ENCODE data around the gene POU2AF1. TPM values are rescaled to one million over a fixed set of nuclear protein-coding genes. Genes with fewer than 3 reads are reported as not detected.
"Not testable (repeated sequence)": the region's sequence is repeated elsewhere in the genome, so short reads cannot be mapped to it uniquely, and the experiment has no call there.

Gene POU2AF1
- total RNA-seq, 1 donor from 2014 or later: 9.3 TPM

DNA sequence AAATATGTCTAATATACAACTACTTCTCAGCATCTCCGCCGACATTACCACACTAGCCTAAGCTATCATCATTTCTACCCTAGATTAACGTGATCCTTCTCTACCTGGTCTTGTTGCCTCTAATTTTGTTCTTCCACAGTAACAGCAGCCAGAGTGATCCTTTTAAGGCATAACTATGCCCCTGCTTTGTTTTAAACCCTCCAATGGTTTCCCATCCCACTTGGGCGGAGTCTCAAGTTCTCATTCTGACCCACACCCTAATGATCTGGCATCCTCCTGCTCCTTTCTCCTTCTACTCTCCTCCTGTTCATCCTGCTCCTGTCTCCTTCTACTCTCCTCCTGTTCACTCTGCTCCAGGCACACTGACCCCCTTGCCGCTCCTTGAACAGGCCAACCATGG lies 31.9 kb upstream of the POU2AF1 start:
- intact Hi-C loops (cut with micrococcal nuclease): no loop called here

DNA sequence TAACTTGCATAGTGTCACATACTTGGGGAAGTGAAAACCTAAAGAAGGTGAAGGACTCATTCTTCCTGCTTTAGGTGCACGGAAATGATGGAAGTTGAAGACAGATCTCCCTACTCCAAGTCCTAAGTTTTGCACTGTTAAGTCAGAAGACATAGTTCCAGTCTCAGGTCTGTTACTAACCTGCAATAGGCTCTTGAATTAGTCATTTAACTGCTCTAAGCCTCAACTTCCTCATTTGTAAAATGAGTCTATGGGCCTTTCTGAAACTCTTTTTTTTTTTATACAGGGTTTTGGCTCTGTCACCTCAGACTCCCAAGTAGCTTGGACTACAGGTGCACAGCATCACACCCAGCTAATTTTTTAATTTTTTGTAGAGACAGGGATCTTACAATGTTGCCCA lies 30.8 kb upstream of the POU2AF1 start:
- intact Hi-C loops (cut with micrococcal nuclease): no loop called here

DNA sequence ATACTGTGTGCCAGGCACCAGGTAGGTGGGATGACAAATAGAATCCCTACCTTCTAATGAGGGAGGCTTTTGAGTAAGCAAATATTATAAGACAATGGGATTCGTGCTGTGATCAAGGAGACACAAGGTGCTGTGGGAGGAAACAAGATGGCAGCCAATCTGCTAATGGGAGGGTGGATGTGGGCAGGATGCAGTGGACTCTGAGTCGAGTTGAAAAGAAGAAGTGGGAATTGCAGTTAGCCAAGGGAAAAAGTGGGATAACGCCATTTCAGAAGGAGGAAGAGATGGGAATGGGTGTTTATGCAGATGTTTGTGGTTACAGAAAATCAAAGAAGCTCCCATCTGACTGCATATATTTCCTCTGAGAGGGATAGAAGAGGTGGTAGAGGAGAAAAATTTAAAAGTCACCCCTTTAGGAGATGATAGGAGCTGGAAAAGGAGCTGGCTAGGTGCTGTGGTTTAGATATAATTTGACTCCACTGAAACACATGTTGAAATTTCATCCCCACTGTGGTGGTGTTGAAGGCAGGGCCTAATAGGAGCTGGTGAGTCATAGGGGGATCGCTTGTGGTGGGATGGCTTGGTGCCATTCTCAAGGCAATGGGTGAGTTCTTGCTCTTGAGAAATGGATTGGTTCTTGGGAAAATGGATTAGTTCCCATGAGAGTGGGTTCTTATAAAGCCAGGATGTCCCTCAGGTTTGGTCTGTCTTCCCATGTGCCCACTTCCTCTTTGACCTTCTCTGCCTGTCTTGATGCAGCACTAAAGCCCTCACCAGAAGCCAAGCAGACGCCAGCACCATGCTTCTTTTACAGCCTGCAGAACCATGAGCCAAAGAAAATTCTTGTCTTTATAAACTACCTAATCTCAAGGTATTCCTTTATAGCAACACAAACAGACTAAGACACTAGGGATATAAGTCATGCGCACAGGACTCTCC lies 30.0 kb upstream of the POU2AF1 start:
- intact Hi-C loops (cut with micrococcal nuclease): no loop called here

DNA sequence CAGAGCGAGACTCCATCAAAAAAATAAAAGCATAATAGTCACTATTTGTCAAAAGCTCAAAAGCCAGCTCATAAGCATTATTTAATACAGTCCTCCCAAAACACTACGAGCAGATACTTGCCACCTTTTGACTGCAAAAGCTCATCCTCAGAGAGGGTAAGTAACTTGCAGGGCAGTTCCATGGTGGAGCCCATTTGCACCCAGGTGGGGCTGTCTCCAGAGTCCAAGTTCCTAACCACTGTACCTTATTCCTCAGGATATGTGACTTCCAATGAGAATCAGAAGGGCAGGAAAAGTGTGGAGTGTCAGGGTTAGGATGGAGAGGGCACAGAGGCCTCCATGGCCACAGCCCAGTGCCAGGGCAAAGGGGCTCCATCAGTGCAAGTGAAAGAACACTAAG lies 28.6 kb upstream of the POU2AF1 start:
- intact Hi-C loops (cut with micrococcal nuclease): no loop called here

DNA sequence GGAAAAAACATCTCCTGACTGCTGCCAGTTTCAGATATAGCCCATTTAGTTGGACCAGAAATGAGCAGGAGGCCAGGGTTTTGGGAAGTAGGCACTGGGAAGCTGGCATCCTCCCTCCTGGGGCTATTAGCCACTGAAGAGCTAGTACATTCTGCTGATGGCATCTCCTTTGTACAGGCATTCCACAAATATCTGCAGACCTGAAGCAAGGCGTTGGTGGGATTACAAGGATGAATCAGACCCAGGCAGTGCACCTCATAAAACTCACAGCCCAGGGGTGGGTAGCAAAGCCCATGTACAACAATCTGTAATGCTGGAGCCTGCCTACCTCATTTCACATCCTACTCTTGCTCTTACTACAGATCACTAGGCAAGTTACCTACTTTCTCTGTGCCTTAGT lies 27.5 kb upstream of the POU2AF1 start:
- intact Hi-C loops (cut with micrococcal nuclease): no loop called here

DNA sequence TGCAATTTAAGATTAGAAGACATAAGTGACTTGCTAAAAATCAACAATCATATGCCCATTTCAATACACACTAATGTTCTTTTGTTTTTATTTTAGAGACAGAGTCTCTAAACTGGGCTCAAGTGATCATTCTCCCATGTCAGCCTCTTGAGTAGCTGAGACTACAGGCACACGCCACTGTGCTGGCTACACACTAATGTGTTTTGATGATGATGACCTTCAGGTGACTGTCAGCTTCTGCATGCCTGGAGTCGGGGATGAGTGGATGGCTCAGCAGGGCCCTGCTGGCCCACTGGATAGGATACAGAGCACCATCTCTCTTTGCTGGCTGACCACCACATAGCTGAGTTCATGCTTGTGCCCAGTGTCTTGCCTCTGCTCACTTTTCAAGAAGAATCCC lies 27.0 kb upstream of the POU2AF1 start:
- intact Hi-C loops (cut with micrococcal nuclease): no loop called here

DNA sequence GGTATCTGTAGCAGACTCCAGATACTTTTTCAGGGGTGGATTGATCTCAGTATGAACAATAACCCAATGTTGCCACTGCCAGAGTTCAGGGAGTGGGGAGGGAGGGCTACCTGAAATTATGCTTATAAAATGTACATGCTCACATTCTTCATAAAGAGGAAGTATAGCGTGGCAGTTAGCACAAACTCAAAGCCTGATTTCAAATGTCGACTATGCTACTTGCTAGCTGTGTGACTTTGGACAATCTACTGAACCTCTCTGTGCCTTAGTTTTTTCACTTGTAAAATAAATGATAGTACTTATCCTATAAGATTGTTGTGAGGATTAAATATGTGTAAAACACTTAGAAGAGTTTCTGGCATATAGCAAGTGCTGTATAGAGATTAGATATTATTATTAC lies 26.5 kb upstream of the POU2AF1 start:
- intact Hi-C loops (cut with micrococcal nuclease): no loop called here

DNA sequence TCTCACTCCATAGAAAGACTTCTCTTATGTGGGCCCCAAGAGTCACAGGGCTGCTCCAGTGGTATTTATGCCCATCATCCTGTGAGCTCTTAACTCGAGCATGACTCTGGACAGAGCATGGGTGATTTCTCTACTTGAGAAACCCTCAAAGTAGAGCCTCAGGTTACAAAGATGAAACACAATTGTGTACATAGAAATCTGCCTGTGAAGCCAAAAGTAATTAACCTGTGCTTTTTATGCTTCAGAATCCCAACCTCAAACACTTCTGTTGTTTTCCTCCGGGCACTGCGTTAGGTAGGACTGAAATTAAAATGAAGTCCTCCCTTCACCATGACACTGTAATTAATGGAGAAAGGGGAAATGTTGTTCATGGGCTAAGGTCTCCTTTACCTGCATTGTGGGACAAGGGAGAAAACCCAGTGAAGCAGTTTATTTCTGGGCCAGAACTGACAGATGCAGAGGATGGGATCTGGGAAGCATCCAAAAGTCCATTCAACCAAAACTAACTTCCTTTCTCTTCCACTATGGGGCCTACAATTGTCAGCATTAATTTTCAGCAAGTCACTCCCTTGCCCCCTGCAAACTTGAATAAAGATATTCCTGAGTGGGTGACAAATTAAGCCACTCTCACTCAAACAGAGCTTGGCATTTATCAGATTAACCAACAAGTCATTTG lies 24.1 kb upstream of the POU2AF1 start:
- intact Hi-C loops (cut with micrococcal nuclease): no loop called here

DNA sequence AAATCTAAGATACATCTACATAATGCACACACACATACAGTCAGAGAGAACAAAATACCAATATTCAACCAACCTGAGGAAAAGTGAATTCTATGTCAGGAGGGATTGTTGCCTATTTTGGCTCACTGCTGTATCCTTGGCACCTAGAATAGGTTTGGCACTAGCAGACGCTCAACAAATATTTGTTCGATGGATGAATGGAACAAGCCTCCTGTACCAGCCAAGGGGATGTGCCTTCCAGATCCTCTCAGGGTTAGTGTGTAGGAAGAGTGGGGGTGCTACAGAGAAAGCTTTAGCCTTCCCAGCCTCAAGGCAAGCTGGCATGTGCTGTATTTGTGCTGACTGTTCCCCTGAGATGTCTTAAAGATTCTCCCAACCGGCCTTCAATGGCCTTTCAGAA lies 23.3 kb upstream of the POU2AF1 start:
- intact Hi-C loops (cut with micrococcal nuclease): no loop called here

DNA sequence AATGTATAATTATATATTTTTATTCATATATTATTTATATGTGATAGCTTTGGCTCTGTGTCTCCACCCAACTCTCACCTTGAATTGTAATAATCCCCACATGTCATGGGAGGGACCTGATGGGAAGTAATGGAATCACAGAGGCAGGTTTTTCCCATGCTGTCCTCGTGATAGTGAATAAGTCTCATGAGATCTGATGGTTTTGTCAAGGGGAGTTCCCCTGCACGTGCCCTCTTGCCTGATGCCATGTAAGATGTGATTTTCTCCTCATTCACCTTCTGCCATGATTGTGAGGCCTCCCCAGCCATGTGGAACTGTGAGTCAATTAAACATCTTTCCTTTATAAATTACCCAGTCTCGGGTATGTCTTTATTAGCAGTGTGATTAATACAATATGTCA lies 22.9 kb upstream of the POU2AF1 start:
- intact Hi-C loops (cut with micrococcal nuclease): not testable (repeated sequence)

DNA sequence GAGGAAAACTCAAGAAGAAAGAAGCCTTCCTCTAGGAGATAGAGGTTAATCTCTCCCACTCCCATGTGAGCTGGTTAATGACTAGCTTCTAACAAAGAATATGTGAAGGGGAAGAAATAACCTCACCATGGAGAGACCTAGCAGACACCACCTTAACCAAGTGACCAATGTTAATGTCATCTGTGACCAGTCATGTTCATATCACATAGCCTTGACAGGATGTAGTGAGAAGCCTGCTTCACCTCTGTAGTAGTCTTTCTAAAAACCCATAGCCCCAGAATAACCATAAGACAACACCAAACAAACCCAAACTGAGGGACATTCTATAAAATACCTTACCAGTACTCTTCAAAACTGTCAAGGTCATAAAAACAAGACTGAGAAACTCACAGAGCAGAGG lies 21.5 kb upstream of the POU2AF1 start:
- intact Hi-C loops (cut with micrococcal nuclease): no loop called here

DNA sequence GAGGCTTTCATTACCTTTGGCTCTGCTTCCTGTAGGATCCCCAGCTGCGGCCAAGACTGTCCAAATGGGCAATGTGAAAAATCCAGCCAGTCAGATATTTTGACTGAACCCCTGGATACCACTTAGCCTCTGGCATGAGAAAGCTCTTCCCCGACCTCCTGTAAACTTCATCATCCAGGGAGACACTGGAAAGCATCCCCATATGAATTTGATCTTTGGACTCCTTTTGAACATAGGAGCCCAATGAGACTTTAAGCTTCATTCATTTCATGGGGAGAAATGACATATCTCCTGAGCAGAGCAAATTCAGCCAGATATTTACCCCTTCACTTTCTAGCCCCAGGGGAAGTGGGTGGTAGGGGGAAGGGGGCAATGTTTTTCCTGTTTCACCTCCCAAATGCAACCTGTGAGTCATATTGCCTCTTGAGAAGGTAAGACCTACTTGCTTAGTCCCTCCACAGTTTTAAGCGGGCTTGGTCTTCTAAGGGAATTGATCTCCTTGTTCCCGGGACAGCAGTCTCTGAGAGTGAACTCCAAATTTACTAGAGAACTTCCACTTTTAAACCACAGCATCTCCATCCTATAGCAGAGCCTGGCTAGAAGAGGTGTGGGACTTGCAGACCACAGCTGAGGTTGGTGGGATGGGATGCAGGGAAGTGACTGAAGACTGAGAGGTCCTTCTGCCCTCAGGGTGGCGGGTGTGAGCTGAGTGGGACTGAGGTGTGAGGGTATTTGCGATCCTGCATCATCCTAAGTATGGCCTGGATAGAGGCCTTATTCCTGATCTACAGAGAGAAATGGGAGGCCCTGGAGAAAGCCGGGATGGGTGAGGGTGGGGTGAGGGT lies 20.3 kb upstream of the POU2AF1 start:
- intact Hi-C loops (cut with micrococcal nuclease): no loop called here

DNA sequence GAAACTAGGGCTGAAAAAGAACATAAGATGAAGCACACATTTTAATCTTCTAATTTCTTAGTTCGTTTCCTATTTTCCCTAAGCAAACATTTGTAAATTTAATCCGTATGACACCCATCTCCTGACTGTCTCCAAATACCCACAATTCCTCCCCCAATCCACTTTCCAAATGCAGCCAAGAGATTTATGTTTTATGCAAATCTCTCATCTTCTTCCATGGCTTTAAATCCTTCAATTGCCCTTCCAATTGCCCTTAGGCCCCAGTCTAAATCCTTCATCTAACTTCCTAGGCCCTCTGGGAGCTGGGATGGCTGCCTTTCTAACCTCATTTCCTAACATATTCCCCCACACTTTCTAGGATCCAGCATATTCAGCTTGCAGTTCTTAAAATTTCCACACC lies 18.0 kb upstream of the POU2AF1 start:
- intact Hi-C loops (cut with micrococcal nuclease): no loop called here

DNA sequence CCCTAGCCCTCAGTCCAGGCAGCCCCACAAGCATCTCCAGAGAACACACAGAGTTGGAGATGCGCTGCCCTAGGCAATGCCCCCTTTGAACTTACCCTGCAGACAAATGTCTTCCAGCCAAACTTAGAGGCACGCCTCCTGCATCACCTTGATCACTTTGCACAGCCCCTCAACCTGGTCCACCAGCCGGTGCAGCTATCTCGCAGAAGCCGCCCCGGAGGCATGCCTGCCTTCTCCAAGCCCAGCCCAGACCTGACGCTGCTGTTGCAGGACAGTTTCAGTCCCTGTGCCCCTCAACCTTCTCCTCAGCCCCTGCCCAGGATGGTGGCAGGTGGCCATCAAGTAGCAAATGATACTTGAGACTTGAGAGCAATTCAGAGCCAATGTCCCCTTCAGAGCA lies 16.7 kb upstream of the POU2AF1 start:
- intact Hi-C loops (cut with micrococcal nuclease): no loop called here

DNA sequence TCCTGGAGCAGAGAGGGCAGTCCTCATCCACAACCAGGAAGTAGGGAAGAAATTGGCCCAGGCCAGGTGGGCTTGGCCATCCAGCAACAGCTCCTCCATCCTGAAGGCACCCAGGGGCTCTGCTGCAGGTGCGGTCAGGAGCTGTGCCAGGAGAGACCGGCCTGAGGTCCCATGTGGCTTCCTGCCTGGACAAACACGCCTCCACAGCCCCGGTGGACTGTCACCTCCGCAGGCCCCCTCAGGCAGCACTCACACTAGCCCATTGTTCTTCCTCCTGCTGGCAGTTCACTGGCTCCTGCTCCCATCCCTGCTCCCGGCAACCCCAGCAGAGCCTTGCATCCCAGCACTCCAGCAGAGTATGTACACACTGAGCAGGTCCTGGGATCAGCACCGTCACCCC lies 16.0 kb upstream of the POU2AF1 start:
- intact Hi-C loops (cut with micrococcal nuclease): no loop called here

DNA sequence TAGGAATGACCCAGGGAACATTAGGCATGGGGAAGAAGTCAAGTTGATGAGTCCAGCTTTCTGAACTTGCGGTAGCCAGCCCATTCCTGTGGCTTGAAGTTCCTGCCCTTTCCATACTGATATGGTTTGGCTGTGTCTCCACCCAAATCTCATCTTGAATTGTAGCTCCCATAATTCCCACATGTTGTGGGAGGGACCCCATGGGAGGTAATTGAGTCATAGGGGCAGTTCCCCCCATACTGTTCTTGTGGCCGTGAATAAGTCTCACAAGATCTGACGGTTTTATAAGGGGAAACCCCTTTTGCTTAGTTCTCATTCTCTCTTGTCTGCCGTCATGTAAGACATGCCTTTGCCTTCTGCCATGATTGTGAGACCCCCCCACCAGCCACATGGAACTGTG lies 15.1 kb upstream of the POU2AF1 start:
- intact Hi-C loops (cut with micrococcal nuclease): not testable (repeated sequence)

DNA sequence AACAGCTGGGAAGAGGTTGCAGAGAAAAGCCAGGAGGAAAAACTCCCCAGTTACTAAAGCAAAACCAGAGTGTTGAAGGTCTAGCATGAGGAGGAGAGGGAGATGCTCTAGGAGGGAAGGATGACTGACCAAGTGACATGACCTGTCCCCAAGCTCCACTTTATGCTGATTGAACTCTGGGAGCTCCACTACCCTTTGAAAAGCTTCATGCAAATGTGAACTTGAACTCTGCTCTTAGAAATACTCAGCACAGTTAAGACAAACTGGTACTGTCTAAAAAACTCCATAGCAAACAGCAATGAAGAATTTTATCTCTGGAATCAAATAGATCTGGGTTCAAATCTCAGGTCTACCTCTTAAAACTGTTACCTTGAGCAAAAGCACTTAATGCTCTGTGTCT lies 14.5 kb upstream of the POU2AF1 start:
- intact Hi-C loops (cut with micrococcal nuclease): no loop called here

DNA sequence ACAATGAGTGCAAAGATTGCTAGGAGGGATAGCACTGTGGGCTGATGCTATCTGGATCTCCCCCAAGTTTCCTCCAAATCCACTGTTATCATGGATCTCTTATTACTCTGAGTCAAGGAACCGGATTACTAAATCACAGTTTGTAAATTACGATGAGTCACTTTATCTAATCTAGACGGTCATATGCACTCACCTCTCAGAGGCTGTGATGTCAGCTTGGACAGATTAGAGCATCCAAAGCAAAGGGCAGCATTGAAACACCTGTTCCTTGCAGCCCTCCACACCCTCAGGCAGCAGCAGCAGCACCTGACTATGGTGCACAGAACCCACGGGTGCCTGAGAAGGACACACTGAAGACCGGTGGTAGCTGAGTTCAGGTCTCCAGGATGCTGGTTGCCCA lies 14.0 kb upstream of the POU2AF1 start:
- intact Hi-C loops (cut with micrococcal nuclease): no loop called here

DNA sequence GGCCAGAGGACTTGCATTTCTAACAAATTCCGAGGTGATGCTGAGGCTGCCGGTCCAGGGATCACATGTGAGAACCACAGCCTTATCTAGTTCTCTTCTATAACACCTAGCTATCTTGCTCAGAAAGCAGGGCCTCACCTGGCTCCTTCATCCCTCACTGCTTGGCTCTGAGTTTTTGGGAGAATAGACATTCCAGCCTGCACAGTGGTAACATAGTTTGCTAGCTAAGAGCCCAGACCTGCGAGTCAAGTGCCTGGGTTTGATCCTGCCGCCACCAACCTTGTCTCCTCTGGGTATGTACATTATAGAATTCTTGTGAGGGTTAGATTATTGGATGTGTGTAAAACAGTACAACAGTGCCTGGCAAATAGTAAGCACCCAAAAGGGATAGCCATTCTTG lies 13.5 kb upstream of the POU2AF1 start:
- intact Hi-C loops (cut with micrococcal nuclease): no loop called here

DNA sequence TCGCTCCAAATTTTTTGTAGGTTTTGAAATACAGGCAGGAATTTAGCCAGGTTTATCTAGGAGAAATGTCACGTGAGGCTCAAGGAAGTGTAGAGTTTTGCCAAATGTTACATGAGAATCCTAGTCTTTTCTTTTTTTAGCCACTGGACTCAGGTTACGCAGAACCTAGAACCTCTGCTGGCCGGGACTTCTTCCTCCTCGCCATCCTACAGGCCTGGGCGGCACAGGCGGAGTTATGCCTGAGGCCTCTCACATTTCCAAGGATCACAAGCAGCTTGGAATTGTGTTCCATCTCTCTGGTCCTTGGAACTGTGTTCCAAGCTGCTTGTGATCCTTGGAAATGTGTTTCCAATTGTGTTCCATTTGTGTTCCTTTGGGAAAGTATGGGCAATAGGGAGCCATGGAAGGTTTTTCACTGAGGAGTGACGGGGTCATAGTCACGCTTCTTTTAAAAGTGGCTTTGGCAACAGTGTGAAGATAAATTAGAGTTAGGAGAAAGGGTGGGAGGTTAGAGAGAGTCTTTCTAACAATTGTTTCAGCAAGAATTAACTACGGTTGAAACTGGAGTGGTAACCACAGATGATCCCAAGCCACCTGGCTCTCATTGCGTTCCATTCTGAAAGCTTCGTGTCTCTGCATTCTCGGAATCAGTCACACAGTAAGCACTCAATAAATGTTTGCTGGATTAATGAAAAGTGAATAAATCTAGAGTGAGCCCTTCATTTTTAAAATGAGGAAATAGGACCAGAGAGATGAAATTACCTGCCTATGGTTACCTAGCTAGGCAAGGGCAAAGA lies 12.5 kb upstream of the POU2AF1 start:
- intact Hi-C loops (cut with micrococcal nuclease): no loop called here

DNA sequence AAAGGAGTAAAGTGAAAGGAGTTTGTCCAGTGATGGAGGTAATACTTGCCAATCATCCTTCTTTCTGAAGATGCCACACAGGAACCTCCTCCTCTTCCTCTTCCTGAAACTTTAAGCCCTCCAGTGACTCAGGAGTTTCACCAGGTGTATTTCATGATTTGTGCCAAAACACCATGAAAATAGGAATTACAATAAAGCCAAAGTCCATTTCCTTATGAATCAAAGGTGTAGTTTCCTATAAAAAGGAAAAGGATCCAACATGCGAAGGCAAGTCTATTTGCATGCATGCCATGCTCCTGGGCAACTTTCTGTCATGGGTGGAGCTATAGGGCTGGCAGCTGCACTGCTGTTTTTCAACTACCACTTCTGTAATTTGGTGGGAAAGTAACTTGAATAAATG lies 9.8 kb upstream of the POU2AF1 start:
- intact Hi-C loops (cut with micrococcal nuclease): no loop called here

Data from T-helper 1 cell treated with Interleukin-12 subunit alpha and Interleukin-12 subunit beta and Interleukin-4 antibody, amounts not matched to agents 30 ng/mL and 1 ng/mL, for 36 hours (primary cell).